Bone marrow (tissue), 2 donors: ENCODE measurements around the gene MACO1.

ENCODE experiments used
- DNase-seq, 2 donors: peaks; one replicate each; lab custom pipeline; 2025; lab: John Stamatoyannopoulos, UW

The MACO1 gene

GRCh38 chr1:25524568-25525360, 94.1 kb downstream of the MACO1 start:
- DNase-seq, result no peak

DNA sequence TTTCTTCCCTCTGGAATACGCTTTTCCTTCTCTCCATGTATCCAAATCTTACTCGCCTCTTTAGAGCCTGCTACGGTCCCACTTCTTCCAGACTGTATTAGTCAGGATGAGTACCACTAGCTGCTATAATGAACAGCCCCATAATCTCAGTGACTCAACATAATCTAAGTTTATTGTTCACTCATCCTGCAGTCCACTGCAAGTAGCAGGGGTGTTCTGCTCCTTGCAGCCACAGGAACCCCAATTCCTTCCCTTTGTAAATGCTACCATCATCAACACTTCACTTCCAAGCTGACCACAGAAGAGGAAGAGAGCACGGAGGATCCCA, 94.6 kb downstream of the MACO1 start:
- DNase-seq, result no peak

GRCh38 chr1:25526753-25527152, 96.1 kb downstream of the MACO1 start:
- no peak for DNase-seq

DNA sequence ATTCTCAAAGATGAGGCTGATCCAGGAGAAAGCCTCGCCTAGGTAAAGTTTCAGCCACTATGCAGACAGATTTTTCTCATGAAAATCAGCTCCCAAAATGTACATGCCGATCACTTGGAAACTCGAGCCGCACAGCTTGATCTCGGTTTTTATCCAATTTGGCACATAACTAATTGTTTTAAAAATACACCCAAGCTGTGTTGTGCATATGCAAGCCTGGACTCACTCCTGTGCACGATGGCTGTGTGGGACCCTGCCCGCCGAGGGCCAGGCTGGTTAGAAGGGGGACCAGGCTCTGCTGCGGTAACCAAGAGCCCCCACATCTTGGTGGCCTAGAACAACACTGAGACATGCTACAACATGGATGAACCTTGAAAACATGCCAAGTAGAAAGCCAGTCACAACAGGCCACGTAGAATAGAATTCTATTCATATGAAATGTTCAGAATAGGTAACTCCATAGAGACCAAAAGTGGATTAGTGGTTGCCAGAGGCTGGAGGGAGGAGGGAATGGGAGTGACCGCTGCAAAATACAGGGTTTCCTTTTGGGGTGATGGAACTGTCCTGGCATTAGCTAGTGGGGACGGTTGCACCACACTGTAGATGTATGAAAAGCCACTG, 96.6 kb downstream of the MACO1 start:
- no peak for DNase-seq

GRCh38 chr1:25527946-25528595, 97.4 kb downstream of the MACO1 start:
- no peak for DNase-seq

GRCh38 chr1:25528881-25529517, 98.3 kb downstream of the MACO1 start:
- DNase-seq, result no peak

GRCh38 chr1:25529518-25530185, 99.0 kb downstream of the MACO1 start:
- DNase-seq, result no peak

GRCh38 chr1:25530186-25531081, 99.7 kb downstream of the MACO1 start:
- no peak for DNase-seq

- DNase-seq, result no peak
These were observed 100.4 kb downstream of the MACO1 start for GRCh38 chr1:25531082-25531461.

- DNase-seq, result no peak
These were observed 102.3 kb downstream of the MACO1 start for GRCh38 chr1:25532970-25533369.

DNA sequence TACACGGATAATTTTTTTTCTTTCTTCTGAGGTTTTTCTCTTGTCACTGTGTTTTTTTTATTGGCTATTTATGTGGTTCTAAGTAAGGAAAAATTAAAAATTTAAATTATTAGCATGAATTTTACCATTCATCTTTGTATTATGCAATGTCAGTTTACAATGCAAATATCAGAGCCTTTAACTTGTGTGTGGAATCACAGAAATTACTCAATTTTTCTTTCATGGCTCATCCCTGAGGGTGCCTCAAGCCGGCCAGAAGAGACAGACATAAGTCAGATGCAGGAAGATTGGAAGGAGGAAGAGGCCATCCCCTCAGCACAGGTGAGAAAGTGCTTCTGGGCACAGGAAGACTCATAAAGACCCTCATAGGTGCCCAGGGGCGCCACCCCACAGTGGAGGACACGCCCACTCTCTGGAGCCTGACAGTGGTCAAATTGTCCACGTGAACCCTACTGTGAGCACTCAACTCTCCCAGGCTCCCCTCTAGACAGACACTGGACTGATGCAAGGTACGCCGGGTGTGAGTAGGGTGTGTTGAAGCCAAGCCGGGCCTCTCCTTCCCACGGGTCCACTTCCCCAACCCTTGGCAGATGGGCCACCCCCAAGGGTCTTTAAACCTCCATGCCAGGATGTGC, 103.2 kb downstream of the MACO1 start:
- no peak for DNase-seq

DNA sequence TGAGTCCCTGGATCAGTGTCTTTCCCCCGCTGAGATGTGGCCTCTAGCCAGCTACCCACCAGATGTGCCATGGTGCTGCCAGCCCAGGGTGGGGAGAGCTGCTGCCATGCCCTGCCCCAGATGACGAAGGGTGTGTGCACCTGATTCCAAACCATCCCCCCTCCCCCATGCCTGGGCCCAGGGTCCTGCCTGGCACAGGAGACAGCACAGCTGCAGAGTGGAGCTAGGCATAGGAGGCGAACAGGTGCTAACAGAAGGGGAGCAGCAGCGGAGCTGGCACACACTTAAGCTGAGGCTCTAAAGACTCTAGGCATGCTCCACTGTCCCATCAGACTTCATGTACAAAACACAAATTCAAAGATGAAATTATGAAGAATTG, 103.7 kb downstream of the MACO1 start:
- no peak for DNase-seq

GRCh38 chr1:25536124-25536523, 105.4 kb downstream of the MACO1 start:
- no peak for DNase-seq

DNA sequence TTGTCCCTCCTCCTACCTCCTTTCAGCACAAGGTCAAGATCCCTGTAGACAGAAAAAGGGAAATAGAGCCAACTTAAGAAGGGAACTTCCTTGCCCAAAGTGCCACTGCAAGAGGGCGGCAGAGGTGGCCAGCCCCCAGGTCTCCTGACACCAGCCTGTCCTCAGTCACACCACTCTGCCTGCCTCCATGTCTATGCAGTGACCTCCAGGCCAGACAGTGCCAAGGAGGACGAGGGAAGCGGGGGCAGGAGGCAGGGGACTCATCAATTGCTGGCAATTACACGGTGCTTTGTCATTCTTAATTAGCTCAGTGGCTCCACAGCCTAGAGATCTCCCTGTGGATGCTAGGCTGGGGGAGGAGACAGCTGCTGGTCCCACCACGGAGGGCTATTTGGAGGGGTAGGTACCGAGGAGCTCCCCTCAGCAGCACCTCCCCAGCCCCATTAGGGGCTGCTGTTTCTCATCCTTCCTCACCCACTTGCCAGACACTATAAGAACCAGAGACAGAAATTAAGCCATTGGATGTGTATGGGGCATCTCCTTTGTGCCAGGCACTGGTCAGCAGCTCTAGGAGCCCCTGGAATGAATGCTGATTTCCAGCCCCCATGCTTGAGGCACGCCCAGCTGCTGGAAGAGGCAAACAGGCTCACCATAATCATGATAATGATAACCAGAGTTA, 106.6 kb downstream of the MACO1 start:
- DNase-seq, result no peak

DNA sequence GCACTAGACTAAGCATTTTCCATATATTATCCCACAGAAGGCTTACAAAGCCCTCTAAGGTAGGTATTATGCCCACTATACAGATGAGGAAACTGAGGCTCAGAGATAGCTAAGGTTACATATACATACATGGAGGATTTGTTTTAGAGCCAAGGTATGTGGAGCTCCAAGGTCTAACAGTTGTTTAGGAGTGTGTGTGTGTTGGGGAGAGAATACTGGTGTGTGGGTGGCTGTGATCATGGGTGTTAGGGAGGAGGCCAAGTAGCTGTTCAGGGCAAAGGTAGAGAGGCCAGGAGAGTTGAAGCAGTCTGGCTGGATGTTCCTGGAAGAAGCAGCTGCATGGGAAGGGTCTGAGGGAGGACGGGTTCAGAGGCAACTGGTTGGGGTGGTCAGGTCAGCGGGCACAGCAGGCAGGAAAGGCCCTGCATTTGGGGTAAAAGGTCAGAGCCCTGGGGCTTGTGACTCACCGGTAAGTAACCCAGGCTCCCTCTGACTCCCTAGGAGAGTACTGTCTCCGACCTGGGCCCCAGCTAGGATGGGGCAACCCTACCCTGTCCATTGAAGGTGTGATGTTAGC, 107.6 kb downstream of the MACO1 start:
- DNase-seq, result no peak

DNA sequence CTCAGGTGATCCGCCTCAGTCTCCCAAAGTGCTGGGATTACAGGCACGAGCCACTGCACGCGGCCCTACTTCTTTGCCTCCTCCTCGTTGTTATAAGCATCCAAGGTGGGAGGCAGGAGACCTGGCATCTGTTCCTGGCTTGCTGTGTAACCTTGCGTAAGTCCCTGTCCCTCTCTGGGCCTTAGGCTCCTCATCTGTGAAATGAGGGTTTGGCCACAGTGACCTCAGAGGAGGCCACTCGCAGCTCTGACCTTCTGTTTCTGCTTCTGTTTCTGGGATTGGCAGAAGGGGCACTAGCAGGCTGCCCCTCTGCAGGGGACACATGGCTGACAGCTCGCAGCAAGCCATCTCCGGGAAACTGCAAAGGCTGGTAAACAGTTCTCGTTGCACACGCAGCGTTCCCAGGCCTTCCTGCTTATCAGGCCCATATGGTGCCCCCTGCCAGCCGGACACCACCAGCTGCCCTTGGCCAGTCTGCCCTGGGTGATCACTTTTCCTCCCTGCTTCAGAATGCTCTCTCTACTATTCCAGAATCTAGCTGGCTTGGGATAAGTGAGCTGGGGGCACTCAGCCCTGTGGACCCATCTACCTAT, 110.1 kb downstream of the MACO1 start:
- DNase-seq, result no peak

GRCh38 chr1:25541425-25541824, 110.7 kb downstream of the MACO1 start:
- DNase-seq, result no peak

DNA sequence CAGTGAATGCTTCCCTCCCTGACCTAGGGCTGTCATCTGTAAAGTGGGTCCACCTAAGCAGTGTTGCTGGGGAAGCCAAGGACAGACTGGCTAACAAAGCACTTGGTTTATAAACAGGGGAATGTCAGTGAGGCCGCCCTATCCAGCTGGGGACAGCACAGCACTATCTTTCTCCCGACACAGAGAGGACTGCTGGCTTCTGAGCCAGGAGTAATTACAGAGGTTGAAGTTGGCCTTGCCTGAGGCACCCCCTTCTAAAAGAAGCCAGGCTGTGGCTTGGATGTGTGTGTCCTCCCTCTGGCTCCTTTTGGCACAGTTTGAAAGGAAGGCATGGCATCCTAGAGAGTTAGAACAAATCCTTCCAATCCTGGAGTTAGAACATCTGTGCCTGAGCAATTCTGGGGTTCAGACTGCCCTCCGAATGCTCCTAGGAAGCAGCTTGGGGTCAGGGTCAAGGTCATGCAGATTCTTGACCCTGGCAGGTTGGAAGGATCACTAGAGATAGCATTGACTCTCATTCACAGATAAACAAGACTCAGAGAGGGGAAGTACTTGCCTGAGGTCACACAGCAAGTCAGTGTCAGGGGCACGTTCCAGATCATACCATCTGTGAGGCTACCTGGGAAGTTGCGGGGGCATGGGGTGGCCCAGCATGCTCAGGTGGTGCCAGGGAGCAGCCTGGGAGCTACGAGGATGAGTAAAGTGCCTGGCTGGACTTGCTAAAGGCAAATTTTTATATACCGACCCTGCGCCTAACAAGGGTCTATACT, 111.4 kb downstream of the MACO1 start:
- no peak for DNase-seq

DNA sequence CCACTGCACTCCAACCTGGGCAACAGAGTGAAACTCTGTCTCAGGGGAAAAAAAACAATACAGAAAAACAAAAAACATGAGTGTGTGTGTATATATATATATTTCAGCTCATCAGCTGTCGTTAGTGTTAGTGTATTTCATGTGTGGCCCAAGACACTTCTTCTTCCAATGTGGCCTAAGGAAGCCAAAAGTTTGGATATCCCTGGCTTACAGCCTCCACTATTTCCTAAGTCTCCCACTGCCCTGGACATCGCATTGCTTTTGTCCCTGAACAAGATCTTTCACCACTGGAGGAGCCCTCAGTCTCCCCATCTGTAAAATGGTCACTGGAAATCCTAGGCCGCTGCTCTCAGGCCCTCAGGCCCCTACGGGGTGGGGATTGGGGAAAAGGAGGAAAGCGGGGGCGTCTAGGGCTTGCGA, 112.3 kb downstream of the MACO1 start:
- no peak for DNase-seq
